ENCODE data around the gene ZNF827.

The ZNF827 gene

GRCh38 chr4:145909773-145910172, 28.9 kb downstream of the ZNF827 start:
- Histone ChIP-seq H3K27me3 (ENCODE audit: control insufficient read depth in 5 of 5, insufficient read depth in 4 of 5, low read length in 5 of 5) (no peaks in the 10 kb centered on the region), H3K9ac (ENCODE audit: low read length in 5 of 5) (peak overlapping the region in 2 of 5 donors; percentile 9 to 40), H3K4me1 (ENCODE audit: control insufficient read depth in 5 of 5, insufficient read depth in 5 of 5, low read length in 5 of 5) (peaks cover 0 to 27% (median 24%) of the 10 kb centered on the region in 5 donors), H3K4me3 (ENCODE audit: low read depth in 1 of 5, low read length in 5 of 5) (peak overlapping the region; percentile 48 to 78 (median 64)), H3K9me3 (ENCODE audit: control insufficient read depth in 5 of 5, low read length in 5 of 5) (no peaks in the 10 kb centered on the region), H3K36me3 (ENCODE audit: control insufficient read depth in 5 of 5, insufficient read depth in 5 of 5, low read length in 5 of 5) (no peaks in the 10 kb centered on the region), H3K27ac (ENCODE audit: low read depth, low read length) (peak overlapping the region; percentile 44)

- Histone ChIP-seq H3K9me3 (ENCODE audit: control insufficient read depth in 5 of 5, low read length in 5 of 5) (no peaks in the 10 kb centered on the region), H3K4me3 (ENCODE audit: low read depth in 1 of 5, low read length in 5 of 5) (peak overlapping the region; percentile 48 to 78 (median 64)), H3K27me3 (ENCODE audit: control insufficient read depth in 5 of 5, insufficient read depth in 4 of 5, low read length in 5 of 5) (no peaks in the 10 kb centered on the region), H3K9ac (ENCODE audit: low read length in 5 of 5) (peak overlapping the region in 2 of 5 donors; percentile 9 to 40), H3K27ac (ENCODE audit: low read depth, low read length) (peak overlapping the region; percentile 44), H3K4me1 (ENCODE audit: control insufficient read depth in 5 of 5, insufficient read depth in 5 of 5, low read length in 5 of 5) (peaks cover 0 to 27% (median 24%) of the 10 kb centered on the region in 5 donors), H3K36me3 (ENCODE audit: control insufficient read depth in 5 of 5, insufficient read depth in 5 of 5, low read length in 5 of 5) (no peaks in the 10 kb centered on the region)
Measured at GRCh38 chr4:145909281-145909715, 29.3 kb downstream of the ZNF827 start.

- Histone ChIP-seq H3K27ac (ENCODE audit: low read depth, low read length) (no peak overlapping the region), H3K4me1 (ENCODE audit: control insufficient read depth in 5 of 5, insufficient read depth in 5 of 5, low read length in 5 of 5) (peaks cover 0 to 27% (median 23%) of the 10 kb centered on the region in 5 donors), H3K36me3 (ENCODE audit: control insufficient read depth in 5 of 5, insufficient read depth in 5 of 5, low read length in 5 of 5) (peaks cover 0 to under 1% (median 0%) of the 10 kb centered on the region in 5 donors), H3K4me3 (ENCODE audit: low read depth in 1 of 5, low read length in 5 of 5) (peak overlapping the region in 3 of 5 donors; percentile 25 to 35 (median 30)), H3K9ac (ENCODE audit: low read length in 5 of 5) (no peak overlapping the region), H3K9me3 (ENCODE audit: control insufficient read depth in 5 of 5, low read length in 5 of 5) (no peaks in the 10 kb centered on the region), H3K27me3 (ENCODE audit: control insufficient read depth in 5 of 5, insufficient read depth in 4 of 5, low read length in 5 of 5) (no peaks in the 10 kb centered on the region)
Measured at GRCh38 chr4:145907812-145908211, 30.8 kb downstream of the ZNF827 start.

GRCh38 chr4:145907390-145907789, 31.2 kb downstream of the ZNF827 start:
- Histone ChIP-seq H3K4me1 (ENCODE audit: control insufficient read depth in 5 of 5, insufficient read depth in 5 of 5, low read length in 5 of 5) (peaks cover 0 to 27% (median 23%) of the 10 kb centered on the region in 5 donors), H3K4me3 (ENCODE audit: low read depth in 1 of 5, low read length in 5 of 5) (peak overlapping the region in 3 of 5 donors; percentile 25 to 35 (median 30)), H3K9me3 (ENCODE audit: control insufficient read depth in 5 of 5, low read length in 5 of 5) (no peaks in the 10 kb centered on the region), H3K27ac (ENCODE audit: low read depth, low read length) (no peak overlapping the region), H3K27me3 (ENCODE audit: control insufficient read depth in 5 of 5, insufficient read depth in 4 of 5, low read length in 5 of 5) (no peaks in the 10 kb centered on the region), H3K36me3 (ENCODE audit: control insufficient read depth in 5 of 5, insufficient read depth in 5 of 5, low read length in 5 of 5) (peaks cover 0 to 5% (median 4%) of the 10 kb centered on the region in 5 donors), H3K9ac (ENCODE audit: low read length in 5 of 5) (no peak overlapping the region)

- Histone ChIP-seq H3K27me3 (ENCODE audit: control insufficient read depth in 5 of 5, insufficient read depth in 4 of 5, low read length in 5 of 5) (no peaks in the 10 kb centered on the region), H3K4me1 (ENCODE audit: control insufficient read depth in 5 of 5, insufficient read depth in 5 of 5, low read length in 5 of 5) (peaks cover 0 to 18% (median 15%) of the 10 kb centered on the region in 5 donors), H3K36me3 (ENCODE audit: control insufficient read depth in 5 of 5, insufficient read depth in 5 of 5, low read length in 5 of 5) (peaks cover 8 to 14% (median 10%) of the 10 kb centered on the region in 5 donors), H3K9ac (ENCODE audit: low read length in 5 of 5) (no peak overlapping the region), H3K4me3 (ENCODE audit: low read depth in 1 of 5, low read length in 5 of 5) (no peak overlapping the region), H3K9me3 (ENCODE audit: control insufficient read depth in 5 of 5, low read length in 5 of 5) (no peaks in the 10 kb centered on the region), H3K27ac (ENCODE audit: low read depth, low read length) (no peak overlapping the region)
Measured at GRCh38 chr4:145904413-145905177, 34.0 kb downstream of the ZNF827 start.

GRCh38 chr4:145902522-145902921, 36.1 kb downstream of the ZNF827 start:
- Histone ChIP-seq H3K4me1 (ENCODE audit: control insufficient read depth in 5 of 5, insufficient read depth in 5 of 5, low read length in 5 of 5) (peaks cover 0 to 6% (median 6%) of the 10 kb centered on the region in 5 donors), H3K9me3 (ENCODE audit: control insufficient read depth in 5 of 5, low read length in 5 of 5) (no peaks in the 10 kb centered on the region), H3K27me3 (ENCODE audit: control insufficient read depth in 5 of 5, insufficient read depth in 4 of 5, low read length in 5 of 5) (no peaks in the 10 kb centered on the region), H3K27ac (ENCODE audit: low read depth, low read length) (no peak overlapping the region), H3K36me3 (ENCODE audit: control insufficient read depth in 5 of 5, insufficient read depth in 5 of 5, low read length in 5 of 5) (peaks cover 8 to 14% (median 10%) of the 10 kb centered on the region in 5 donors), H3K9ac (ENCODE audit: low read length in 5 of 5) (no peak overlapping the region), H3K4me3 (ENCODE audit: low read depth in 1 of 5, low read length in 5 of 5) (no peak overlapping the region)

- H3K36me3 ChIP-seq (ENCODE audit: control insufficient read depth in 5 of 5, insufficient read depth in 5 of 5, low read length in 5 of 5), result peaks cover 8 to 14% (median 10%) of the 10 kb centered on the region in 5 donors
Measured at GRCh38 chr4:145899886-145900460, 38.6 kb downstream of the ZNF827 start.

GRCh38 chr4:145898926-145899531, 39.6 kb downstream of the ZNF827 start:
- Histone ChIP-seq H3K27ac (ENCODE audit: low read depth, low read length) (no peak overlapping the region), H3K9me3 (ENCODE audit: control insufficient read depth in 5 of 5, low read length in 5 of 5) (no peaks in the 10 kb centered on the region), H3K4me3 (ENCODE audit: low read depth in 1 of 5, low read length in 5 of 5) (no peak overlapping the region), H3K27me3 (ENCODE audit: control insufficient read depth in 5 of 5, insufficient read depth in 4 of 5, low read length in 5 of 5) (no peaks in the 10 kb centered on the region), H3K36me3 (ENCODE audit: control insufficient read depth in 5 of 5, insufficient read depth in 5 of 5, low read length in 5 of 5) (peaks cover 8 to 14% (median 10%) of the 10 kb centered on the region in 5 donors), H3K9ac (ENCODE audit: low read length in 5 of 5) (no peak overlapping the region), H3K4me1 (ENCODE audit: control insufficient read depth in 5 of 5, insufficient read depth in 5 of 5, low read length in 5 of 5) (peaks cover 0 to 17% (median 0%) of the 10 kb centered on the region in 5 donors)

More at GRCh38 chr4:145899886-145900460, 38.6 kb downstream of the ZNF827 start:
- Histone ChIP-seq H3K9ac (ENCODE audit: low read length in 5 of 5) (no peak overlapping the region), H3K4me1 (ENCODE audit: control insufficient read depth in 5 of 5, insufficient read depth in 5 of 5, low read length in 5 of 5) (peaks cover 0 to 13% (median 0%) of the 10 kb centered on the region in 5 donors), H3K4me3 (ENCODE audit: low read depth in 1 of 5, low read length in 5 of 5) (no peak overlapping the region), H3K27me3 (ENCODE audit: control insufficient read depth in 5 of 5, insufficient read depth in 4 of 5, low read length in 5 of 5) (no peaks in the 10 kb centered on the region), H3K27ac (ENCODE audit: low read depth, low read length) (no peak overlapping the region), H3K9me3 (ENCODE audit: control insufficient read depth in 5 of 5, low read length in 5 of 5) (no peaks in the 10 kb centered on the region)

- Histone ChIP-seq H3K27me3 (ENCODE audit: control insufficient read depth in 5 of 5, insufficient read depth in 4 of 5, low read length in 5 of 5) (no peaks in the 10 kb centered on the region), H3K9ac (ENCODE audit: low read length in 5 of 5) (no peak overlapping the region), H3K4me1 (ENCODE audit: control insufficient read depth in 5 of 5, insufficient read depth in 5 of 5, low read length in 5 of 5) (peaks cover 0 to 17% (median 0%) of the 10 kb centered on the region in 5 donors), H3K9me3 (ENCODE audit: control insufficient read depth in 5 of 5, low read length in 5 of 5) (no peaks in the 10 kb centered on the region), H3K4me3 (ENCODE audit: low read depth in 1 of 5, low read length in 5 of 5) (no peak overlapping the region), H3K27ac (ENCODE audit: low read depth, low read length) (no peak overlapping the region), H3K36me3 (ENCODE audit: control insufficient read depth in 5 of 5, insufficient read depth in 5 of 5, low read length in 5 of 5) (peaks cover 8 to 14% (median 10%) of the 10 kb centered on the region in 5 donors)
Measured at GRCh38 chr4:145898466-145898865, 40.2 kb downstream of the ZNF827 start.
